Lung (tissue), 12 donors: ENCODE data around the gene LRRC56. TPM values are rescaled to one million over a fixed set of nuclear protein-coding genes. Genes with fewer than 3 reads are reported as not detected.

ENCODE experiments used
- ATAC-seq: fragments of 200-7000 bp; cut with Tn5 transposase; one replicate; pipeline ENCODE4 v1.9.1; 2020; ENCODE audit warnings: moderate number of reproducible peaks; ENCODE audit not compliant: insufficient read depth, low FRiP score
- DNase-seq, 3 donors: peaks; one replicate each; pipeline ENCODE4 v3.0.0-alpha.2; 2013 to 2017
- H3K27ac ChIP-seq, 2 donors: one replicate each; pipeline ENCODE4 v1.5.1; 2013; ENCODE audit warnings: mild to moderate bottlenecking in 2 of 2, moderate library complexity in 2 of 2, control low read depth in 1 of 2, inconsistent platforms in 1 of 2, low read depth in 1 of 2, low read length in 1 of 2
- H3K27me3 ChIP-seq, 3 donors: one replicate each; pipeline ENCODE4 v1.5.1; 2013; ENCODE audit warnings: low read length in 2 of 3; ENCODE audit not compliant: control insufficient read depth in 3 of 3, insufficient read depth in 3 of 3
- H3K36me3 ChIP-seq, 4 donors: one replicate each; pipeline ENCODE4 v1.5.1; 2013; ENCODE audit warnings: low read length in 4 of 4, mild to moderate bottlenecking in 1 of 4, moderate library complexity in 1 of 4; ENCODE audit not compliant: control insufficient read depth in 4 of 4, insufficient read depth in 4 of 4
- H3K4me1 ChIP-seq, 5 donors: one replicate each; pipeline ENCODE4 v1.5.1; 2013; ENCODE audit warnings: low read length in 5 of 5, mild to moderate bottlenecking in 2 of 5, moderate library complexity in 1 of 5; ENCODE audit not compliant: control insufficient read depth in 5 of 5, insufficient read depth in 5 of 5
- H3K4me3 ChIP-seq: one replicate; pipeline ENCODE4 v1.5.1; 2013; ENCODE audit warnings: mild to moderate bottlenecking, control low read depth, moderate library complexity
- H3K9ac ChIP-seq, 2 donors: one replicate each; pipeline ENCODE4 v1.5.1; 2013; ENCODE audit warnings: low read length in 2 of 2, control low read depth in 1 of 2; ENCODE audit not compliant: insufficient read depth in 1 of 2
- H3K9me3 ChIP-seq, 4 donors: one replicate each; pipeline ENCODE4 v1.5.1; 2013; ENCODE audit warnings: low read length in 3 of 4, mild to moderate bottlenecking in 1 of 4, moderate library complexity in 1 of 4; ENCODE audit not compliant: control insufficient read depth in 4 of 4, insufficient read depth in 3 of 4
- CTCF ChIP-seq: IDR thresholded peaks from 2 replicates; pipeline ENCODE4 v1.5.1; 2012; ENCODE audit warnings: mild to moderate bottlenecking; ENCODE audit errors: control extremely low read depth, extremely low read depth
- WGBS, 2 donors: extraction: QIAGEN DNeasy Blood & Tissue Kit; methylation state at CpG; one replicate each; pipeline ENCODE4 v1.1.7; 2013; 5-methylcytosine and 5-hydroxymethylcytosine counted together
- polyA plus RNA-seq, 2 donors: library from polyadenylated mRNA; stranded (reverse); fragments of 200-250 nt; gene quantifications; one replicate each; pipeline ENCODE4 v1.2.1, GENCODE V29; 2013
- total RNA-seq, 2 donors: library from RNA; depleted of rRNA in 1 of 2; stranded (reverse); fragments of >200 nt in 1 of 2; gene quantifications; one replicate each; pipeline ENCODE4 v1.2.1, GENCODE V29; 2014 to 2021
- donor health status: control.
- donor health status: control.
- donor health status: Bipolar disorder and iron deficiency.
- donor health status: healthy.
- donor health status: DM: yes; HTN: yes; CAD: no.

Gene LRRC56
- total and polyA plus RNA-seq, 4 donors = 3.4 to 11.7 (median 4.7) TPM

GRCh38 chr11:553083-553987 is 16.0 kb downstream of the LRRC56 start:
- Histone ChIP-seq H3K9me3 (no peaks in the 10 kb centered on the region), H3K9ac (no peak overlapping the region), H3K27ac (no peak overlapping the region), H3K27me3 (peaks cover 0 to 30% (median 8%) of the 10 kb centered on the region in 3 donors), H3K4me3 (no peak overlapping the region), H3K4me1 (peaks cover 0 to 6% (median 0%) of the 10 kb centered on the region in 5 donors), H3K36me3 (no peaks in the 10 kb centered on the region)
- 83 to 89% methylated on average over 26 to 27 of the region's 27 CpGs for WGBS, 2 donors
- no peak for TF ChIP-seq CTCF
- DNase-seq (no peak), ATAC-seq (no peak)

GRCh38 chr11:553988-554340 is 16.6 kb downstream of the LRRC56 start:
- ATAC-seq (no peak), DNase-seq (no peak)
- Histone ChIP-seq H3K4me3 (no peak overlapping the region), H3K27me3 (peaks cover 0 to 34% (median 8%) of the 10 kb centered on the region in 3 donors), H3K9me3 (no peaks in the 10 kb centered on the region), H3K9ac (no peak overlapping the region), H3K36me3 (no peaks in the 10 kb centered on the region), H3K27ac (no peak overlapping the region), H3K4me1 (peaks cover 0 to 6% (median 0%) of the 10 kb centered on the region in 5 donors)
- 59 to 64% methylated on average over 10 to 11 of the region's 11 CpGs for WGBS, 2 donors
- TF ChIP-seq CTCF = no peak

GRCh38 chr11:554428-555226 is 17.3 kb downstream of the LRRC56 start:
- WGBS, 2 donors = 12 to 16% methylated on average over 38 to 53 of the region's 60 CpGs
- Histone ChIP-seq H3K9me3 (no peaks in the 10 kb centered on the region), H3K27me3 (peaks cover 0 to 37% (median 10%) of the 10 kb centered on the region in 3 donors), H3K36me3 (no peaks in the 10 kb centered on the region), H3K9ac (no peak overlapping the region), H3K4me1 (peaks cover 0 to 6% (median 0%) of the 10 kb centered on the region in 5 donors), H3K4me3 (no peak overlapping the region), H3K27ac (no peak overlapping the region)
- peak; percentile 65 for ATAC-seq
- peak; percentile 52 to 71 (median 56) for DNase-seq
- peak; percentile 67 for TF ChIP-seq CTCF
